ENCODE results near the gene SHTN1. TPM values are rescaled to one million over a fixed set of nuclear protein-coding genes. Genes with fewer than 3 reads are reported as not detected.

The SHTN1 gene
- total and polyA plus RNA-seq, 2 experiments from 2014 or later, result 6.7 to 8.0 TPM

- Histone ChIP-seq H2AFZ (peak overlapping the region; percentile 67; the same call in 1 of the 2 replicates), H3K4me3 (no peak overlapping the region), H4K20me1 (replicated peaks; ENCODE audit: insufficient read depth) (no peaks in the 10 kb centered on the region), H3K4me2 (0 out of 2 replicates have a peak overlapping the region, but pooled peaks have one; percentile 14), H3K4me1 (ENCODE audit: insufficient read depth) (peaks cover 13% of the 10 kb centered on the region), H3K79me2 (replicated peaks; ENCODE audit: insufficient read depth) (no peaks in the 10 kb centered on the region), H3K9me2 (ENCODE audit: insufficient read depth) (peaks cover 8% of the 10 kb centered on the region; the same call in 1 of the 2 replicates), H3F3A (replicated peaks; ENCODE audit: low read depth) (no peaks in the 10 kb centered on the region), H3K27ac (ENCODE audit: low read depth) (no peak overlapping the region), H3K27me3 (ENCODE audit: insufficient read depth) (no peaks in the 10 kb centered on the region), H3K36me3 (ENCODE audit: insufficient read depth) (no peaks in the 10 kb centered on the region)
- ATAC-seq (no peak), DNase-seq (ENCODE audit: low spot score) (no peak)
- peaks cover 31% of the 10 kb centered on the region for H3K4me1 Mint-ChIP-seq
- H3K27ac Mint-ChIP-seq, result peak overlapping the region; percentile 71; the same call in 1 of the 2 replicates
- H3K4me3 Mint-ChIP-seq, result no peak overlapping the region
- H3K27me3 Mint-ChIP-seq (ENCODE audit: insufficient read depth, low read depth, poor library complexity), result no peaks in the 10 kb centered on the region
- TF ChIP-seq STAT1 (IDR thresholded peaks at IDR 0.05; ENCODE audit: unreplicated experiment) (no peak), ZNF114 (CRISPR knock-in tag; IDR thresholded peaks at IDR 0.05) (no peak), REST (IDR thresholded peaks at IDR 0.05; ENCODE audit: unreplicated experiment) (no peak), POLR2AphosphoS5 (IDR thresholded peaks at IDR 0.05; ENCODE audit: low read depth) (no peak), CREB1 (CRISPR knock-in tag; IDR thresholded peaks at IDR 0.05; ENCODE audit: low read depth) (no peak), EZH2 (IDR thresholded peaks at IDR 0.05; ENCODE audit: low read depth, unreplicated experiment) (no peak), ZNF462 (CRISPR knock-in tag; IDR thresholded peaks at IDR 0.05) (no peak), ETS1 (IDR thresholded peaks at IDR 0.05) (no peak), ZNF331 (CRISPR knock-in tag; IDR thresholded peaks at IDR 0.05; ENCODE audit: low read depth) (no peak), JUNB (IDR thresholded peaks at IDR 0.05; ENCODE audit: unreplicated experiment) (no peak), EZH2phosphoT487 (IDR thresholded peaks at IDR 0.05; ENCODE audit: unreplicated experiment) (no peak), CTCF (conservative IDR thresholded peaks at IDR 0.05; ENCODE audit: low read depth in 2 of 2) (no peak), NANOG (IDR thresholded peaks at IDR 0.05; ENCODE audit: borderline replicate concordance) (no peak)
- no peaks in the 10 kb centered on the region for H3K36me3 Mint-ChIP-seq (ENCODE audit: low read depth)
- no peaks in the 10 kb centered on the region for H3K9me3 Mint-ChIP-seq
These were observed 111.9 kb downstream of the SHTN1 start for GRCh38 chr10:116892907-116893685.
